ENCODE data around the gene SLC6A13. TPM values are rescaled to one million over a fixed set of nuclear protein-coding genes. Genes with fewer than 3 reads are reported as not detected.
A peak's percentile ranks its signal among the peaks of the same experiment; 100 is the strongest.
"Not testable (repeated sequence)": the region's sequence is repeated elsewhere in the genome, so short reads cannot be mapped to it uniquely, and the experiment has no call there.

SLC6A13 gene
- total RNA-seq, 2 donors from 2014 or later = 0.85 TPM; not detected in 1

DNA sequence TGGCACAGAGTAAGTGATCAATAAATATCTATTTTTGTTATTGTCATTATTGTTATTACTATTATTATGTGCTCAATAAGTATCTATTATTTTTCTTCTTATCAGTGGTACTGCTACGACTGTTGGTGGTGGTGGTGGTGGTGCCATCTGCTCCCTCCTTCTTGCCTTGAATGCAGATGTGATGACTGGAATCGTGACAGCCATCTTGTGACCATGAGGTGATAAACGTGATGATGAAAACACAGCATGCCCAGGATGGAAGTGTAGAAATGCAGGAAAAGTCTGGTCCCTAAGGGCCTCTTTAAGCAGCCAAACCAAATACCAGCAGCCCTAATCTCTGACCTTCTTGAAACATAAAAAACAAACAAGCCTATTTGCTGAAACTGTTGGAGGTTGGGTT is 71.1 kb downstream of the SLC6A13 start:
- no peak for DNase-seq (ENCODE audit: low spot score)
- 90% methylated on average over 3 of the region's 3 CpGs for WGBS
- H3K9me3 ChIP-seq = no peaks in the 10 kb centered on the region
- TF ChIP-seq POLR2A (IDR thresholded peaks at IDR 0.05) = no peak
- TF ChIP-seq CTCF (IDR thresholded peaks at IDR 0.05) = no peak
- no peak for TF ChIP-seq POLR2AphosphoS5 (IDR thresholded peaks at IDR 0.05)
- no peak overlapping the region for H3K4me3 ChIP-seq
- intact Hi-C loops (cut with DNase I) = no loop called here
- H3K4me1 ChIP-seq (replicated peaks) = peaks cover 8% of the 10 kb centered on the region
- H3K27me3 ChIP-seq (replicated peaks; ENCODE audit: insufficient read depth) = no peaks in the 10 kb centered on the region
- no peak overlapping the region for H3K27ac ChIP-seq
- no peaks in the 10 kb centered on the region for H3K36me3 ChIP-seq

GRCh38 chr12:190881-191280 is 71.8 kb downstream of the SLC6A13 start:
- Histone ChIP-seq H3K4me1 (replicated peaks) (peaks cover 8% of the 10 kb centered on the region), H3K27me3 (replicated peaks; ENCODE audit: insufficient read depth) (no peaks in the 10 kb centered on the region), H3K36me3 (no peaks in the 10 kb centered on the region), H3K9me3 (no peaks in the 10 kb centered on the region), H3K27ac (no peak overlapping the region), H3K4me3 (no peak overlapping the region)
- no peak for DNase-seq (ENCODE audit: low spot score)
- TF ChIP-seq POLR2AphosphoS5 (IDR thresholded peaks at IDR 0.05) (no peak), CTCF (IDR thresholded peaks at IDR 0.05) (no peak), POLR2A (IDR thresholded peaks at IDR 0.05) (no peak)
- WGBS = 94% methylated on average over 8 of the region's 8 CpGs
- intact Hi-C loops (cut with DNase I) = no loop called here

GRCh38 chr12:189622-189962 is 73.0 kb downstream of the SLC6A13 start:
- Histone ChIP-seq H3K4me3 (no peak overlapping the region), H3K9me3 (no peaks in the 10 kb centered on the region), H3K4me1 (replicated peaks) (peaks cover 8% of the 10 kb centered on the region), H3K27ac (no peak overlapping the region), H3K27me3 (replicated peaks; ENCODE audit: insufficient read depth) (no peaks in the 10 kb centered on the region), H3K36me3 (no peaks in the 10 kb centered on the region)
- no peak for DNase-seq (ENCODE audit: low spot score)
- 76% methylated on average over 6 of the region's 6 CpGs for WGBS
- intact Hi-C loops (cut with DNase I) = no loop called here
- no peak for TF ChIP-seq POLR2AphosphoS5 (IDR thresholded peaks at IDR 0.05)
- TF ChIP-seq CTCF (IDR thresholded peaks at IDR 0.05) = no peak
- TF ChIP-seq POLR2A (IDR thresholded peaks at IDR 0.05) = no peak

GRCh38 chr12:188910-189621 is 73.6 kb downstream of the SLC6A13 start:
- intact Hi-C loops (cut with DNase I) = no loop called here
- H3K4me1 ChIP-seq (replicated peaks) = peaks cover 8% of the 10 kb centered on the region
- no peaks in the 10 kb centered on the region for H3K36me3 ChIP-seq
- peak overlapping the region; percentile 29 to 33 for H3K4me3 ChIP-seq
- TF ChIP-seq POLR2AphosphoS5 (IDR thresholded peaks at IDR 0.05) = no peak
- TF ChIP-seq POLR2A (IDR thresholded peaks at IDR 0.05) = no peak
- peak; percentile 42 to 86 (median 62) for TF ChIP-seq CTCF (IDR thresholded peaks at IDR 0.05)
- WGBS = 8% methylated on average over 38 of the region's 52 CpGs
- no peaks in the 10 kb centered on the region for H3K9me3 ChIP-seq
- no peak overlapping the region for H3K27ac ChIP-seq
- H3K27me3 ChIP-seq (replicated peaks; ENCODE audit: insufficient read depth) = no peaks in the 10 kb centered on the region
- no peak for DNase-seq (ENCODE audit: low spot score)

- H3K27me3 ChIP-seq (replicated peaks; ENCODE audit: insufficient read depth); intact Hi-C loops (cut with DNase I); H3K36me3 ChIP-seq; H3K27ac ChIP-seq; DNase-seq (ENCODE audit: low spot score); H3K9me3 ChIP-seq; H3K4me1 ChIP-seq (replicated peaks): not testable (repeated sequence)
- H3K4me3 ChIP-seq = peak overlapping the region; percentile 29 to 33
- 85% methylated on average over 52 of the region's 53 CpGs for WGBS
Observed at GRCh38 chr12:187986-188909, 74.4 kb downstream of the SLC6A13 start.
